ENCODE results near the gene SLC5A7.

DNA sequence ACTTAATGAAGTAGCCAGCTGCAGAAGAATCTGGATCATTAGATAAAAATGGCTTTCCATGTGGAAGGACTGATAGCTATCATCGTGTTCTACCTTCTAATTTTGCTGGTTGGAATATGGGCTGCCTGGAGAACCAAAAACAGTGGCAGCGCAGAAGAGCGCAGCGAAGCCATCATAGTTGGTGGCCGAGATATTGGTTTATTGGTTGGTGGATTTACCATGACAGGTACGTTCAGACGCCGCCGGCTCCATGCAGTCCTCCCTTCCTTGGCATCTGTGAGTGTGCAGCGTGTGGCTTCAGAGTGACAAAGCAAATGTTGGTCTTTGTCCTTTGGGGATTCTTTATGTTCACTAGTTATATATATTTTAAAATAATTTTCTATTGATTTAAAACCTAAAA lies 1.8 kb downstream of the SLC5A7 start:
- no peak for TF ChIP-seq POLR2A (IDR thresholded peaks at IDR 0.05)
- TF ChIP-seq, protein P1, sequence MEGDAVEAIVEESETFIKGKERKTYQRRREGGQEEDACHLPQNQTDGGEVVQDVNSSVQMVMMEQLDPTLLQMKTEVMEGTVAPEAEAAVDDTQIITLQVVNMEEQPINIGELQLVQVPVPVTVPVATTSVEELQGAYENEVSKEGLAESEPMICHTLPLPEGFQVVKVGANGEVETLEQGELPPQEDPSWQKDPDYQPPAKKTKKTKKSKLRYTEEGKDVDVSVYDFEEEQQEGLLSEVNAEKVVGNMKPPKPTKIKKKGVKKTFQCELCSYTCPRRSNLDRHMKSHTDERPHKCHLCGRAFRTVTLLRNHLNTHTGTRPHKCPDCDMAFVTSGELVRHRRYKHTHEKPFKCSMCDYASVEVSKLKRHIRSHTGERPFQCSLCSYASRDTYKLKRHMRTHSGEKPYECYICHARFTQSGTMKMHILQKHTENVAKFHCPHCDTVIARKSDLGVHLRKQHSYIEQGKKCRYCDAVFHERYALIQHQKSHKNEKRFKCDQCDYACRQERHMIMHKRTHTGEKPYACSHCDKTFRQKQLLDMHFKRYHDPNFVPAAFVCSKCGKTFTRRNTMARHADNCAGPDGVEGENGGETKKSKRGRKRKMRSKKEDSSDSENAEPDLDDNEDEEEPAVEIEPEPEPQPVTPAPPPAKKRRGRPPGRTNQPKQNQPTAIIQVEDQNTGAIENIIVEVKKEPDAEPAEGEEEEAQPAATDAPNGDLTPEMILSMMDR (IDR thresholded peaks at IDR 0.05) = no peak
- TF ChIP-seq POLR2AphosphoS5 (IDR thresholded peaks at IDR 0.05) = no peak
